NB4 (cell line): ENCODE results near the gene LMO7.

Source experiments
- DNase-seq: peaks from one replicate; pipeline ENCODE4 v3.0.0; 2010; ENCODE audit warnings: low read depth
- H3K4me3 ChIP-seq: one replicate; pipeline ENCODE4 v1.5.1; 2011; ENCODE audit warnings: mild to moderate bottlenecking, low read depth, low read length, moderate library complexity
- MYC ChIP-seq: IDR thresholded peaks from 2 replicates; pipeline ENCODE4 v1.6.1; 2011; ENCODE audit warnings: low read depth, low read length
- POLR2A ChIP-seq: IDR thresholded peaks from 2 replicates; pipeline ENCODE4 v1.6.1; 2011; ENCODE audit warnings: mild to moderate bottlenecking; ENCODE audit not compliant: insufficient read length; ENCODE audit errors: extremely low read depth
- TF ChIP-seq, protein P1 (sequence below): IDR thresholded peaks from one replicate; pipeline ENCODE4 v1.5.1; 2012; ENCODE audit warnings: low read depth, low read length
- TF ChIP-seq, protein P2 (sequence below): IDR thresholded peaks from 2 replicates; pipeline ENCODE4 v1.6.1; 2011; ENCODE audit warnings: low read depth, low read length

LMO7 gene

DNA sequence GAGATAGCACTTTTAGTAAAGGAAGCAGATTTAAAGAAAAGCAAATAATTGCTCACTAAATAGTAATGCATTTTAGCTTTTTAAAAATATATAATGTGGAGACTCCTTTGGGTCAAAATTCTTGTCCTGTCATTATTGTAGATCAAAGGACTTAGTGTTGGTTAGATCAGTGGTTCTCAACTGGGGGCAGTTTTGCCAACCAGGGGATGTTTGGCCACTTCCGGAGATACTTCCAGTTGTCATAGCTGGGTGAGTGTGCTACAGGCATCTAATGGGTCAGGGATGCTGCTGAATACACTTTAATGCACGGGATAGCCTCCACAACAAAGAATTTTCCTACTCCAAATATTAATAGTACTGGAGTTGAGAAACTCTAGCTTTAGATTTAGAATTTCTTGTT is 126.8 kb downstream of the LMO7 start:
- TF ChIP-seq MYC: no peak
- TF ChIP-seq, protein P1, sequence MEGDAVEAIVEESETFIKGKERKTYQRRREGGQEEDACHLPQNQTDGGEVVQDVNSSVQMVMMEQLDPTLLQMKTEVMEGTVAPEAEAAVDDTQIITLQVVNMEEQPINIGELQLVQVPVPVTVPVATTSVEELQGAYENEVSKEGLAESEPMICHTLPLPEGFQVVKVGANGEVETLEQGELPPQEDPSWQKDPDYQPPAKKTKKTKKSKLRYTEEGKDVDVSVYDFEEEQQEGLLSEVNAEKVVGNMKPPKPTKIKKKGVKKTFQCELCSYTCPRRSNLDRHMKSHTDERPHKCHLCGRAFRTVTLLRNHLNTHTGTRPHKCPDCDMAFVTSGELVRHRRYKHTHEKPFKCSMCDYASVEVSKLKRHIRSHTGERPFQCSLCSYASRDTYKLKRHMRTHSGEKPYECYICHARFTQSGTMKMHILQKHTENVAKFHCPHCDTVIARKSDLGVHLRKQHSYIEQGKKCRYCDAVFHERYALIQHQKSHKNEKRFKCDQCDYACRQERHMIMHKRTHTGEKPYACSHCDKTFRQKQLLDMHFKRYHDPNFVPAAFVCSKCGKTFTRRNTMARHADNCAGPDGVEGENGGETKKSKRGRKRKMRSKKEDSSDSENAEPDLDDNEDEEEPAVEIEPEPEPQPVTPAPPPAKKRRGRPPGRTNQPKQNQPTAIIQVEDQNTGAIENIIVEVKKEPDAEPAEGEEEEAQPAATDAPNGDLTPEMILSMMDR: no peak
- TF ChIP-seq, protein P2, sequence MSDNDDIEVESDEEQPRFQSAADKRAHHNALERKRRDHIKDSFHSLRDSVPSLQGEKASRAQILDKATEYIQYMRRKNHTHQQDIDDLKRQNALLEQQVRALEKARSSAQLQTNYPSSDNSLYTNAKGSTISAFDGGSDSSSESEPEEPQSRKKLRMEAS: no peak
- no peak for TF ChIP-seq POLR2A
- no peak for DNase-seq
- no peak overlapping the region for H3K4me3 ChIP-seq

DNA sequence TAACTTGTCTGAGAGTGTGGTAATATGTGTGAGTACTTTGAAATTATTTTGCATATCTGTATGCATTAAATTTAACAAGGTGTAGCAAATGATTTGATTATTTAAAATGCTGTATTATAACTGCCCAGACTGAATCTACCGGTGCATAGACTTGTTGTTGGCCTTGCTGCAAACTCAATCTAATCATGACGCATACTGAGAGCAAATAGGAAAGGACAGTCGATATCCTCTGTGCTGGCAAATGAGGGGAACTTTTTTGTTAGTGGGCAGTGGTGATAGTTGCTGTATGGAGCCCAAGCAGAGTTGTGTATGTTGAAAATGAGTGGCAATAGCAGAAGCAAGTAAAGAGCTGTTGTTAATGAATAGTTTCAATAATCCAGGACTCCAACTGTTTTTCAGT is 127.4 kb downstream of the LMO7 start:
- no peak overlapping the region for H3K4me3 ChIP-seq
- TF ChIP-seq, protein P2: no peak
- TF ChIP-seq, protein P1: no peak
- TF ChIP-seq POLR2A (no peak), MYC (no peak)
- no peak for DNase-seq

DNA sequence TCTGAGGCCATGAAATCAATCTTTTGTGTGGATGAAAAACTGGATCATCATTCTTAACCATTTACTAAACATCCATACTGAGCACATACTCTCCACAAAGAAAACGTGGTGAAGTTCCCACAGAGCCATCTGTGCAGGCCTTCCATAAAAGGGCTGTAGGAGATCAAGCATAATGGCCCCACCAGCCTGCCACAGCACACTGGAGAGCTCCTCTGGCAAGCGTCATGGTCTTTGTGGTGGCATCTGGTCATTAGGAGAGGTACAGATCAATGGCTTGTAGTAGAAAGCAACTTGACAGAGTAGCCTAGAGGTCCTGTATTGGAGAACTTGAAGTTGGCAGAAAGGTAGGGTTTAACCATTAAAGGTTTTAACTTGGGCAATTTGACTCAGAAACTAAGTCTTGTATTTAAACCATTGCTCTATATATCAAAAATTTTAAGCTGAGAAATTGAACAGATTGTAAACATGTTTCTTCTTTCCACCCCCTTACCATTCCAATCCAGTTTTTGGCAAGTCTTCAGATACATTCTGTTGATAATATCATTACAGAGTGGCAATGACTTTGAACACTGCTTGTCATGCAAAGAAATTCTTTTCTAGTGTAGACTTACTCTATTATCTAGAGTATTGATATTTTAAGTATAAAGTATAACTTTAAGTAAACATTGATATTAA is 128.3 kb downstream of the LMO7 start:
- H3K4me3 ChIP-seq: no peak overlapping the region
- TF ChIP-seq MYC: no peak
- TF ChIP-seq, protein P1: no peak
- TF ChIP-seq, protein P2: no peak
- TF ChIP-seq POLR2A: no peak
- no peak for DNase-seq

DNA sequence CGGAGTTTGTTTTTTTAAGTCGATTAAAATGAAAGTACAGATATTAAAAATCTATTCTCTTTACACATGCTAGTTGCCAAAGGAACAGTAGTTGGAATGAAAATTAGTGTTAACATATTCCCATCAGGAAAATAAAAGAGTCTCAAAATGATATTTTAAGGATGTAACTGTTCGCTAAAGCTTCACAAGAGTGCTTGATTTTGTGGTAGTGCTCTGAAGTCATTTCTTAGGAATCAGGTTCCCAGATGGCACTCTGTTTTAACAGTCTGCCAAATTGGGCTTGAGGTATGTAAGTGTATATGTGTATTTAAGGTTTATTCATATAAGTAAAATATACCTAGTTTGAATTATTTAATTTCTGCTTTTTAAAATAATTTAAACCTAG is 128.8 kb downstream of the LMO7 start:
- DNase-seq: no peak
- no peak for TF ChIP-seq MYC
- TF ChIP-seq, protein P2: no peak
- no peak for TF ChIP-seq POLR2A
- TF ChIP-seq, protein P1: no peak
- no peak overlapping the region for H3K4me3 ChIP-seq

DNA sequence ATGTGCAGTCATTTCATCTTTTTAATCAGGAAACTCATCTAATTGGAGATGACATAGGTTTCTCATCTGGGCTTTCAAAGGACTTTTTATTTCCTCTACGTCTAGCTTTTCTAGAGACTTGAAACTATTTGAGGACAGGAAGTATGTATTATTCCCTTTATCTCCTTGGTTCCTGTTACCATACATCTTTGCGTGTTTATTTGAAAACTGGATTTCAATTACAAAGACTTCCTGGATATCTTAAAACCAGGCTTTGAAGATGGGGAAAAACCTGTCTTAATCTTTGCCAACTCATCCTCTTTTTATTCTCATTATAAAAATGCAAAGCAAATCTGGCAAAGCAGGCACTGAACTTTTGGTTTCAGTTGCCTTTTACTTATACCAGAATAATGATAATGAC is 130.5 kb downstream of the LMO7 start:
- no peak for TF ChIP-seq POLR2A
- no peak for TF ChIP-seq MYC
- TF ChIP-seq, protein P1: no peak
- TF ChIP-seq, protein P2: no peak
- H3K4me3 ChIP-seq: no peak overlapping the region
- no peak for DNase-seq
